GM23338 (cell line): ENCODE measurements around the gene NME5. TPM values are rescaled to one million over a fixed set of nuclear protein-coding genes. Genes with fewer than 3 reads are reported as not detected.

ENCODE experiments used
- ATAC-seq: fragments of 200-7000 bp; cut with Tn5 transposase; 3 replicates; pipeline ENCODE4 v1.9.1; 2020
- DNase-seq: peaks from one replicate; pipeline ENCODE4 v3.0.0-alpha.2; 2015; ENCODE audit warnings: low spot score
- H2AFZ ChIP-seq: fragments of 200-600 bp; sonication (generic); 2 replicates; pipeline ENCODE4 v1.8.0; 2016; ENCODE audit warnings: antibody characterized with exemption, mild to moderate bottlenecking, moderate library complexity
- H3F3A ChIP-seq: fragments of 200-600 bp; sonication (generic); replicated peaks from 2 replicates; pipeline ENCODE4 v1.8.0; 2017; ENCODE audit warnings: antibody characterized with exemption, mixed run types, low read depth
- H3K27ac ChIP-seq: fragments of 200-600 bp; sonication (generic); 2 replicates; pipeline ENCODE4 v1.6.1; 2016; ENCODE audit warnings: low read depth
- H3K27me3 ChIP-seq: fragments of 200-600 bp; sonication (generic); 2 replicates; pipeline ENCODE4 v1.8.0; 2016; ENCODE audit warnings: mild to moderate bottlenecking, mixed run types, moderate library complexity; ENCODE audit not compliant: insufficient read depth
- H3K36me3 ChIP-seq: fragments of 200-600 bp; sonication (generic); 2 replicates; pipeline ENCODE4 v1.8.0; 2016; ENCODE audit warnings: mild to moderate bottlenecking; ENCODE audit not compliant: insufficient read depth
- H3K4me1 ChIP-seq: fragments of 200-600 bp; sonication (generic); 2 replicates; pipeline ENCODE4 v1.8.0; 2016; ENCODE audit warnings: mild to moderate bottlenecking, moderate library complexity; ENCODE audit not compliant: insufficient read depth
- H3K4me2 ChIP-seq: fragments of 200-600 bp; sonication (generic); 2 replicates; pipeline ENCODE4 v1.7.1; 2017; ENCODE audit warnings: mixed run types
- H3K4me3 ChIP-seq: fragments of 200-600 bp; sonication (generic); 2 replicates; pipeline ENCODE4 v1.6.1; 2016; ENCODE audit warnings: mixed run types
- H3K79me2 ChIP-seq: fragments of 200-600 bp; sonication (generic); replicated peaks from 2 replicates; pipeline ENCODE4 v1.8.0; 2017; ENCODE audit warnings: mild to moderate bottlenecking; ENCODE audit not compliant: insufficient read depth
- H3K9me2 ChIP-seq: fragments of 200-600 bp; sonication (generic); 2 replicates; pipeline ENCODE4 v1.8.0; 2017; ENCODE audit not compliant: insufficient read depth
- H4K20me1 ChIP-seq: fragments of 200-600 bp; sonication (generic); replicated peaks from 2 replicates; pipeline ENCODE4 v1.8.0; 2017; ENCODE audit warnings: mild to moderate bottlenecking; ENCODE audit not compliant: insufficient read depth
- H3K27ac Mint-ChIP-seq: 2 replicates; pipeline ENCODE4 v1.8.0; 2020; ENCODE audit warnings: inconsistent platforms, mild to moderate bottlenecking, moderate library complexity, mixed read lengths
- H3K27me3 Mint-ChIP-seq: 3 replicates; pipeline ENCODE4 v1.8.0; 2022; ENCODE audit warnings: low read depth, mild to moderate bottlenecking, moderate library complexity, mixed read lengths, inconsistent platforms; ENCODE audit not compliant: insufficient read depth, poor library complexity
- H3K36me3 Mint-ChIP-seq: 3 replicates; pipeline ENCODE4 v1.8.0; 2021; ENCODE audit warnings: low read depth, mild to moderate bottlenecking, inconsistent platforms, moderate library complexity, mixed read lengths
- H3K4me1 Mint-ChIP-seq: 3 replicates; pipeline ENCODE4 v1.8.0; 2020; ENCODE audit warnings: mild to moderate bottlenecking, inconsistent platforms, mixed read lengths
- H3K4me3 Mint-ChIP-seq: 3 replicates; pipeline ENCODE4 v1.8.0; 2021; ENCODE audit warnings: moderate library complexity, mild to moderate bottlenecking, inconsistent platforms, mixed read lengths
- H3K9me3 Mint-ChIP-seq: 3 replicates; pipeline ENCODE4 v1.8.0; 2020; ENCODE audit warnings: moderate library complexity, mild to moderate bottlenecking, inconsistent platforms, mixed read lengths
- CREB1 ChIP-seq: fragments of 250-450 bp; sonication (Bioruptor Pico); IDR thresholded peaks from 2 replicates; pipeline ENCODE4 v1.5.0; 2020; ENCODE audit warnings: low read depth, mild to moderate bottlenecking, moderate library complexity
- EZH2 ChIP-seq: fragments of 200-600 bp; sonication (generic); IDR thresholded peaks from one replicate; pipeline ENCODE4 v1.8.0; 2017; ENCODE audit warnings: antibody characterized with exemption, mild to moderate bottlenecking, low read depth; ENCODE audit not compliant: unreplicated experiment
- EZH2phosphoT487 ChIP-seq: fragments of 200-600 bp; sonication (generic); IDR thresholded peaks from one replicate; pipeline ENCODE4 v1.8.1; 2018; ENCODE audit warnings: antibody characterized with exemption; ENCODE audit not compliant: unreplicated experiment
- JUNB ChIP-seq: IDR thresholded peaks from one replicate; pipeline ENCODE4 v1.6.1; 2016; ENCODE audit warnings: antibody characterized with exemption; ENCODE audit not compliant: unreplicated experiment
- NANOG ChIP-seq: IDR thresholded peaks from 2 replicates; pipeline ENCODE4 v1.6.1; 2016; ENCODE audit warnings: antibody characterized with exemption, borderline replicate concordance
- POLR2AphosphoS5 ChIP-seq: IDR thresholded peaks from 2 replicates; pipeline ENCODE4 v1.6.1; 2016; ENCODE audit warnings: antibody characterized with exemption, low read depth
- STAT1 ChIP-seq: IDR thresholded peaks from one replicate; pipeline ENCODE4 v1.6.1; 2016; ENCODE audit warnings: antibody characterized with exemption; ENCODE audit not compliant: unreplicated experiment
- ZNF114 ChIP-seq: fragments of 250-450 bp; sonication (Bioruptor Pico); IDR thresholded peaks from 2 replicates; pipeline ENCODE4 v1.5.0; 2020; ENCODE audit warnings: mild to moderate bottlenecking, moderate library complexity
- ZNF331 ChIP-seq: fragments of 250-450 bp; sonication (Bioruptor Pico); IDR thresholded peaks from 2 replicates; pipeline ENCODE4 v1.5.0; 2020; ENCODE audit warnings: low read depth, mild to moderate bottlenecking, moderate library complexity
- polyA plus RNA-seq: library from polyadenylated mRNA; unstranded; fragments of >200 nt; fragmentation: Nextera tagmentation; extraction: Ambion mirVana; gene quantifications from 2 replicates; pipeline ENCODE4 v1.2.1, GENCODE V29; 2016
- total RNA-seq: library from RNA; depleted of rRNA; stranded (reverse); fragments of >200 nt; shearing (Covaris generic); gene quantifications from 2 replicates; pipeline ENCODE4 v1.2.3, GENCODE V29; 2014
- TF ChIP-seq, protein P1 (sequence below), 2 experiments: fragments of 200-600 bp in 1 of 2; sonication (generic) in 1 of 2; conservative IDR thresholded peaks; 2 replicates each; pipeline versions ENCODE4 v1.5.1 to v1.6.1; 2016 to 2017; ENCODE audit warnings: antibody characterized with exemption in 2 of 2, low read depth in 2 of 2, mild to moderate bottlenecking in 2 of 2, moderate library complexity in 1 of 2
- TF ChIP-seq, protein P2 (sequence below): IDR thresholded peaks from one replicate; pipeline ENCODE4 v1.6.1; 2018; ENCODE audit warnings: antibody characterized with exemption; ENCODE audit not compliant: unreplicated experiment
- TF ChIP-seq, protein P3 (sequence below): IDR thresholded peaks from 2 replicates; pipeline ENCODE4 v1.6.1; 2016; ENCODE audit warnings: antibody characterized with exemption

NME5 gene
- total and polyA plus RNA-seq, 2 experiments from 2014 or later: 0.45 TPM; not detected in 1

DNA sequence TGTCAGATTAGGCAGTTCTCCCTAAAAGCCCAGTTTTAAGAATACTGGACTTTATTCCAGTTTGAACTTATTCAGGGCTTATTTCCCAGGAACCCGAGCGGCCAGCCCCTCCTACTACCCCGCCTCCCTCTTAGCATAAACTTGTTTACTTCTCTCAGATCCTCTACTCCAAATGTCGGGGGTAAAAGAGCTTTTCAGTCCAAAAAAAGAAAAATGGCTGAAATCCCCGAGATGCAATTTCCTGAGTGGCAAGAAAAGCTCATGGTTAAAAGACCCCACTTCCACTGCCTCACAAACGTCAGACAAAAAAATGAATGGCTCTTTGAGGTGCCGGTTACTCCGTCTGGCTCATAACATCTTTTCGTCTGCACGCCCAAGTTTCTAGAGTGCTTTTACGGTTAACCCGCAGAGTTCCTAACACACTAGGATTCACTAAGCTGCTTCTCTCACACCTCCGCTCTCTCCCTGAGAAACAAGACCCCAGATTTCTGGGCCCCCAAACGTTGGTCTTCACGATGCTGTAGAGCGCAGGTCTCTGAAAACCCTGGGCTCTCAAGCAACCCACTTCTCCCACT lies 38.8 kb upstream of the NME5 start (continued):
- TF ChIP-seq, protein P1, sequence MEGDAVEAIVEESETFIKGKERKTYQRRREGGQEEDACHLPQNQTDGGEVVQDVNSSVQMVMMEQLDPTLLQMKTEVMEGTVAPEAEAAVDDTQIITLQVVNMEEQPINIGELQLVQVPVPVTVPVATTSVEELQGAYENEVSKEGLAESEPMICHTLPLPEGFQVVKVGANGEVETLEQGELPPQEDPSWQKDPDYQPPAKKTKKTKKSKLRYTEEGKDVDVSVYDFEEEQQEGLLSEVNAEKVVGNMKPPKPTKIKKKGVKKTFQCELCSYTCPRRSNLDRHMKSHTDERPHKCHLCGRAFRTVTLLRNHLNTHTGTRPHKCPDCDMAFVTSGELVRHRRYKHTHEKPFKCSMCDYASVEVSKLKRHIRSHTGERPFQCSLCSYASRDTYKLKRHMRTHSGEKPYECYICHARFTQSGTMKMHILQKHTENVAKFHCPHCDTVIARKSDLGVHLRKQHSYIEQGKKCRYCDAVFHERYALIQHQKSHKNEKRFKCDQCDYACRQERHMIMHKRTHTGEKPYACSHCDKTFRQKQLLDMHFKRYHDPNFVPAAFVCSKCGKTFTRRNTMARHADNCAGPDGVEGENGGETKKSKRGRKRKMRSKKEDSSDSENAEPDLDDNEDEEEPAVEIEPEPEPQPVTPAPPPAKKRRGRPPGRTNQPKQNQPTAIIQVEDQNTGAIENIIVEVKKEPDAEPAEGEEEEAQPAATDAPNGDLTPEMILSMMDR (conservative IDR thresholded peaks at IDR 0.05; ENCODE audit: low read depth in 2 of 2): no peak
- TF ChIP-seq ZNF331 (no peak), JUNB (no peak), EZH2phosphoT487 (no peak), POLR2AphosphoS5 (no peak)
- TF ChIP-seq, protein P2, sequence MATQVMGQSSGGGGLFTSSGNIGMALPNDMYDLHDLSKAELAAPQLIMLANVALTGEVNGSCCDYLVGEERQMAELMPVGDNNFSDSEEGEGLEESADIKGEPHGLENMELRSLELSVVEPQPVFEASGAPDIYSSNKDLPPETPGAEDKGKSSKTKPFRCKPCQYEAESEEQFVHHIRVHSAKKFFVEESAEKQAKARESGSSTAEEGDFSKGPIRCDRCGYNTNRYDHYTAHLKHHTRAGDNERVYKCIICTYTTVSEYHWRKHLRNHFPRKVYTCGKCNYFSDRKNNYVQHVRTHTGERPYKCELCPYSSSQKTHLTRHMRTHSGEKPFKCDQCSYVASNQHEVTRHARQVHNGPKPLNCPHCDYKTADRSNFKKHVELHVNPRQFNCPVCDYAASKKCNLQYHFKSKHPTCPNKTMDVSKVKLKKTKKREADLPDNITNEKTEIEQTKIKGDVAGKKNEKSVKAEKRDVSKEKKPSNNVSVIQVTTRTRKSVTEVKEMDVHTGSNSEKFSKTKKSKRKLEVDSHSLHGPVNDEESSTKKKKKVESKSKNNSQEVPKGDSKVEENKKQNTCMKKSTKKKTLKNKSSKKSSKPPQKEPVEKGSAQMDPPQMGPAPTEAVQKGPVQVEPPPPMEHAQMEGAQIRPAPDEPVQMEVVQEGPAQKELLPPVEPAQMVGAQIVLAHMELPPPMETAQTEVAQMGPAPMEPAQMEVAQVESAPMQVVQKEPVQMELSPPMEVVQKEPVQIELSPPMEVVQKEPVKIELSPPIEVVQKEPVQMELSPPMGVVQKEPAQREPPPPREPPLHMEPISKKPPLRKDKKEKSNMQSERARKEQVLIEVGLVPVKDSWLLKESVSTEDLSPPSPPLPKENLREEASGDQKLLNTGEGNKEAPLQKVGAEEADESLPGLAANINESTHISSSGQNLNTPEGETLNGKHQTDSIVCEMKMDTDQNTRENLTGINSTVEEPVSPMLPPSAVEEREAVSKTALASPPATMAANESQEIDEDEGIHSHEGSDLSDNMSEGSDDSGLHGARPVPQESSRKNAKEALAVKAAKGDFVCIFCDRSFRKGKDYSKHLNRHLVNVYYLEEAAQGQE: no peak
- TF ChIP-seq, protein P3, sequence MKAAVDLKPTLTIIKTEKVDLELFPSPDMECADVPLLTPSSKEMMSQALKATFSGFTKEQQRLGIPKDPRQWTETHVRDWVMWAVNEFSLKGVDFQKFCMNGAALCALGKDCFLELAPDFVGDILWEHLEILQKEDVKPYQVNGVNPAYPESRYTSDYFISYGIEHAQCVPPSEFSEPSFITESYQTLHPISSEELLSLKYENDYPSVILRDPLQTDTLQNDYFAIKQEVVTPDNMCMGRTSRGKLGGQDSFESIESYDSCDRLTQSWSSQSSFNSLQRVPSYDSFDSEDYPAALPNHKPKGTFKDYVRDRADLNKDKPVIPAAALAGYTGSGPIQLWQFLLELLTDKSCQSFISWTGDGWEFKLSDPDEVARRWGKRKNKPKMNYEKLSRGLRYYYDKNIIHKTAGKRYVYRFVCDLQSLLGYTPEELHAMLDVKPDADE: no peak

DNA sequence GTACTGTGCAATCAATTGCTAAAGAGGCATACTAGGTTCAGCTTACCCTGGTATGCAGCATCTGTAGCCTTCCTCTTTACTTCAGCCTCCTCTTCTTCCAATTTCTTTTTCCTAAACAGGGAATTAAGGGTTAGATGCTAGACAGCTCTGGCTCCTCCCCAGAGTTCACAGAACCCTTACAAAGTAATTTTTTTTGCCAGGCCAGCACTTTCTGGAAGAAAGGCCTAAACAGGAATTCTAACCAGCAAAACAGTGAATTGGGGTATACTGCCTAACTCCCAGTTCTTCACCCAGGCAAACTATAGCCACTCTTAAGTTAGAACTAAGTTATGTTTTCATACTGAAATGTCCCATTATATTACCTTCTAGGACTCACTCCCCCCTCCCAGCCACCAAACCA lies 31.1 kb upstream of the NME5 start:
- no peak overlapping the region for H3K4me2 ChIP-seq
- Mint-ChIP-seq H3K27ac (no peak overlapping the region), H3K4me3 (no peak overlapping the region), H3K9me3 (no peaks in the 10 kb centered on the region), H3K4me1 (no peaks in the 10 kb centered on the region), H3K27me3 (no peaks in the 10 kb centered on the region), H3K36me3 (peaks cover 88% of the 10 kb centered on the region)
- H3K4me1 ChIP-seq: no peaks in the 10 kb centered on the region
- no peak for DNase-seq
- no peaks in the 10 kb centered on the region for H3K27me3 ChIP-seq
- H3K27ac ChIP-seq: no peak overlapping the region
- H3K36me3 ChIP-seq: peaks cover 84% of the 10 kb centered on the region
- no peak for ATAC-seq
- H3K4me3 ChIP-seq: no peak overlapping the region
- no peaks in the 10 kb centered on the region for H3K9me2 ChIP-seq
- peaks cover 8% of the 10 kb centered on the region for H3K79me2 ChIP-seq
- peaks cover 26% of the 10 kb centered on the region for H4K20me1 ChIP-seq
- no peak overlapping the region for H2AFZ ChIP-seq
- no peaks in the 10 kb centered on the region for H3F3A ChIP-seq
- TF ChIP-seq CREB1 (CRISPR knock-in tag) (no peak), ZNF331 (no peak), EZH2 (no peak), STAT1 (no peak), ZNF114 (no peak), NANOG (no peak), POLR2AphosphoS5 (no peak)
- TF ChIP-seq, protein P3: no peak
